B cell (primary cell): ENCODE results near the gene TMSB4X. TPM values are rescaled to one million over a fixed set of nuclear protein-coding genes. Genes with fewer than 3 reads are reported as not detected.

Experiments used
- ATAC-seq: fragments of 200-7000 bp; cut with Tn5 transposase; one replicate; pipeline ENCODE4 v1.10.0; 2021; ENCODE audit warnings: low read depth, mild to moderate bottlenecking, moderate number of reproducible peaks, moderate library complexity
- CTCF ChIA-PET: fragments of 350-600 bp; sonication (Branson Sonifier 250); formaldehyde crosslinking; loops from one replicate; lab custom pipeline; 2021; ENCODE audit warnings: antibody characterized with exemption, inconsistent platforms; lab: Charles Lee
- POLR2A ChIA-PET: fragments of 350-600 bp; sonication (Branson Sonifier 250); formaldehyde crosslinking; loops from one replicate; lab custom pipeline; 2021; ENCODE audit warnings: antibody characterized with exemption; lab: Charles Lee
- DNase-seq: peaks from one replicate; pipeline ENCODE4 v3.0.0; 2013
- H2AFZ ChIP-seq: 2 replicates; pipeline ENCODE4 v1.6.1; 2012; ENCODE audit warnings: mild to moderate bottlenecking, low read depth, low read length; ENCODE audit not compliant: insufficient read depth, poor library complexity, severe bottlenecking
- H3K27ac ChIP-seq, 2 donors: 1 replicate in 1 of 2; 2 replicates in 1 of 2; pipeline ENCODE4 v1.5.1; 2012 to 2013; ENCODE audit warnings: low read length in 2 of 2, mild to moderate bottlenecking in 2 of 2, moderate library complexity in 1 of 2
- H3K27me3 ChIP-seq, 4 experiments: fragments of 200-600 bp in 1 of 4; sonication (generic) in 1 of 4; replicated peaks in 1 of 4; 1 replicate in 2 of 4; 2 replicates in 2 of 4; pipeline versions ENCODE4 v1.6.1 to v1.7.0; 2013 to 2016; ENCODE audit warnings: low read length in 3 of 4, mild to moderate bottlenecking in 2 of 4, mixed read lengths in 1 of 4, moderate library complexity in 1 of 4; ENCODE audit not compliant: insufficient read depth in 4 of 4, control insufficient read depth in 3 of 4; ENCODE audit errors: control extremely low read depth in 1 of 4
- H3K36me3 ChIP-seq, 2 experiments: replicated peaks in 1 of 2; 1 replicate in 1 of 2; 2 replicates in 1 of 2; pipeline versions ENCODE4 v1.6.1 to v1.7.1; 2013; ENCODE audit warnings: low read length in 1 of 2; ENCODE audit not compliant: insufficient read depth in 2 of 2, control insufficient read depth in 1 of 2; ENCODE audit errors: control extremely low read depth in 1 of 2, extremely low read depth in 1 of 2
- H3K4me1 ChIP-seq, 2 donors: fragments of 200-600 bp in 1 of 2; sonication (generic) in 1 of 2; 1 replicate in 1 of 2; 2 replicates in 1 of 2; pipeline versions ENCODE4 v1.5.1 to v1.6.1; 2013 to 2017; ENCODE audit warnings: low read length in 2 of 2; ENCODE audit not compliant: control insufficient read depth in 2 of 2, insufficient read depth in 2 of 2
- H3K4me2 ChIP-seq: replicated peaks from 2 replicates; pipeline ENCODE3; 2012; ENCODE audit warnings: mild to moderate bottlenecking, low read depth, low read length; ENCODE audit not compliant: poor library complexity, severe bottlenecking
- H3K4me3 ChIP-seq, 5 experiments: fragments of 200-600 bp in 1 of 5; sonication (generic) in 1 of 5; 1 replicate in 3 of 5; 2 replicates in 2 of 5; pipeline versions ENCODE4 v1.5.1 to v1.7.0; 2011 to 2016; ENCODE audit warnings: low read length in 4 of 5, mild to moderate bottlenecking in 4 of 5, low read depth in 2 of 5, control low read depth in 1 of 5, moderate library complexity in 1 of 5; ENCODE audit not compliant: insufficient read depth in 1 of 5; ENCODE audit errors: control extremely low read depth in 1 of 5, extremely low read depth in 1 of 5
- H3K79me2 ChIP-seq: fragments of 200-600 bp; sonication (generic); one replicate; pipeline ENCODE4 v1.6.0; 2016; ENCODE audit warnings: low read length; ENCODE audit not compliant: control insufficient read depth, insufficient read depth
- H3K9ac ChIP-seq: fragments of 200-600 bp; sonication (generic); 2 replicates; pipeline ENCODE4 v1.6.1; 2017; ENCODE audit warnings: mild to moderate bottlenecking, low read length, moderate library complexity
- H3K9me3 ChIP-seq, 3 donors: one replicate each; pipeline versions ENCODE4 v1.6.1 to v1.7.1; 2013; ENCODE audit warnings: low read length in 2 of 3; ENCODE audit not compliant: control insufficient read depth in 2 of 3, insufficient read depth in 1 of 3; ENCODE audit errors: control extremely low read depth in 1 of 3
- H4K20me1 ChIP-seq: 2 replicates; pipeline ENCODE4 v1.6.0; 2012; ENCODE audit warnings: mild to moderate bottlenecking, low read length; ENCODE audit not compliant: insufficient read depth, control insufficient read depth, poor library complexity, severe bottlenecking
- H3K27ac Mint-ChIP-seq: one replicate; pipeline ENCODE4 v1.8.0; 2021; ENCODE audit warnings: mixed read lengths
- H3K27me3 Mint-ChIP-seq: one replicate; pipeline ENCODE4 v1.8.0; 2021; ENCODE audit warnings: mixed read lengths
- H3K4me1 Mint-ChIP-seq: one replicate; pipeline ENCODE4 v1.8.0; 2021; ENCODE audit warnings: mixed read lengths
- H3K4me3 Mint-ChIP-seq: one replicate; pipeline ENCODE4 v1.8.0; 2021; ENCODE audit warnings: mixed read lengths
- H3K9me3 Mint-ChIP-seq: one replicate; pipeline ENCODE4 v1.8.0; 2022; ENCODE audit warnings: mixed read lengths; ENCODE audit not compliant: insufficient read depth
- CTCF ChIP-seq: fragments of 200-600 bp; IDR thresholded peaks from one replicate; pipeline ENCODE4 v1.8.0; 2022; ENCODE audit warnings: antibody characterized with exemption, mild to moderate bottlenecking
- EZH2 ChIP-seq: IDR thresholded peaks from 2 replicates; pipeline ENCODE4 v1.6.1; 2012; ENCODE audit warnings: borderline replicate concordance, low read depth, mild to moderate bottlenecking, moderate library complexity, low read length; ENCODE audit not compliant: insufficient read depth, poor library complexity, severe bottlenecking
- WGBS: methylation state at CpG from one replicate; pipeline ENCODE4 v1.1.5; 2013; ENCODE audit warnings: missing lambda C conversion rate; ENCODE audit not compliant: insufficient coverage; 5-methylcytosine and 5-hydroxymethylcytosine counted together
- intact Hi-C: fragments of 100-400 bp; cut with micrococcal nuclease; formaldehyde crosslinking; loops from one replicate; pipeline ENCODE4 v1.10.0; 2022
- polyA plus RNA-seq: library from polyadenylated mRNA; depleted of rRNA; stranded (reverse); fragments of >200 nt; gene quantifications from 2 replicates; pipeline ENCODE4 v1.2.3, GENCODE V29; 2012
- total RNA-seq, 2 donors: library from RNA; stranded (reverse); fragments of 120-200 nt in 1 of 2; gene quantifications; 1 replicate in 1 of 2; 2 replicates in 1 of 2; pipeline versions ENCODE4 v1.2.3 to v1.2.4, GENCODE V29; 2013 to 2022

Gene TMSB4X
- total and polyA plus RNA-seq, 2 donors (not counting 1 experiment from before 2014, with no cell fraction given), result 2,550 to 4,850 TPM

GRCh38 chrX:12955882-12956703 is 18.8 kb upstream of the TMSB4X start:
- Histone ChIP-seq H3K4me2 (peak overlapping the region; percentile 79), H3K9me3 (no peaks in the 10 kb centered on the region), H3K27ac (peak overlapping the region; percentile 95), H3K79me2 (peaks cover 38% of the 10 kb centered on the region), H2AFZ (peak overlapping the region; percentile 54), H4K20me1 (no peaks in the 10 kb centered on the region), H3K4me3 (peak overlapping the region; percentile 33 to 52 (median 38)), H3K27me3 (no peaks in the 10 kb centered on the region), H3K36me3 (no peaks in the 10 kb centered on the region), H3K4me1 (peaks cover 84 to 91% of the 10 kb centered on the region in 2 donors), H3K9ac (peak overlapping the region; percentile 52)
- peak overlapping the region; percentile 98 for H3K27ac Mint-ChIP-seq
- no peaks in the 10 kb centered on the region for H3K27me3 Mint-ChIP-seq
- WGBS, result 3% methylated on average over 5 of the region's 20 CpGs
- intact Hi-C loops, result no loop called here
- H3K4me3 Mint-ChIP-seq, result peak overlapping the region; percentile 90
- H3K4me1 Mint-ChIP-seq, result peaks cover 70% of the 10 kb centered on the region
- no peak for TF ChIP-seq CTCF
- no peak for TF ChIP-seq EZH2
- no peaks in the 10 kb centered on the region for H3K9me3 Mint-ChIP-seq
- ChIA-PET CTCF (interaction anchor here (0.7 to 4.8 kb wide), 8 partner anchors 9 to 532 kb away, joined by 3 to 35 read pairs (median 9); partner anchors contain the start of gene TMSB4X), POLR2A (interaction anchor here (0.6 to 6.7 kb wide), 7 partner anchors 17 to 779 kb away, joined by 3 to 136 read pairs (median 4); partner anchors contain the start of genes OFD1, TMSB4X and TRAPPC2)
- ATAC-seq (peak; percentile 46), DNase-seq (peak; percentile 78)
